ENCODE measurements around the gene DENND1B. TPM values are rescaled to one million over a fixed set of nuclear protein-coding genes. Genes with fewer than 3 reads are reported as not detected.

DENND1B gene
- total and polyA plus RNA-seq, 9 of the 15 experiments (the other 6 are each of a cell fraction or from before 2014, with no cell fraction given), result 2.1 to 12.1 (median 7.5) TPM

DNA sequence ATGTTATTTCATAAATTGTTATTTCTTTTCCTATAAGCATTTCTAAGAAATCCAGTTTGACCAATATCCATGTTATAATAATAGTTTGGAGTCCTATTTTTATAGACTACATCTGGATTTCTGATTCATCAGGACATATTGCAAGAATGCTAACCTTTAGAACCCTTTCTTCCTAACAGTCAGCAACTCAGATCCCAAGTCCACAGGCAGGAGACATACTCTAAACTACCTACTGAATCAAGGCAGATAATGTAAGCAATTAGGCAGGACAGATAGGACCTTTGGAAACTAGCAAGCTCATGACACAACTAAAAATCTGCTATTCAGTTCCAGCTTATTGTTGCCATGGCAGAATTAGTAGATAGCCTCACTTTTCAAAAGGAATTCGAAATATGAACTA lies 104.1 kb downstream of the DENND1B start:
- H2AFZ ChIP-seq (ENCODE audit: low read depth, low read length), result no peak overlapping the region
- H3K9me1 ChIP-seq (ENCODE audit: control insufficient read depth, insufficient read depth, low read length), result no peaks in the 10 kb centered on the region
- H3K27me3 ChIP-seq (ENCODE audit: control insufficient read depth in 2 of 2, insufficient read depth in 2 of 2, low read length in 2 of 2), result no peaks in the 10 kb centered on the region
- ChIA-PET POLR2A (interaction anchor here (0.6 to 1.0 kb wide), 2 partner anchors 9 to 104 kb away, joined by 4 read pairs; partner anchors contain the start of gene DENND1B), CTCF (ENCODE audit: low intra/inter-chr PET ratio) (no interaction called here)
- WGBS (ENCODE audit: insufficient coverage, low coverage, missing lambda C conversion rate), result 32% methylated on average over 1 of the region's 1 CpG
- FAIRE-seq (peak; percentile 51), DNase-seq (ENCODE audit: extremely low read depth in 1 of 4, low spot score in 3 of 4) (peak in 1 of 4 experiments; percentile 18), ATAC-seq (peak; percentile 61)
- no peak overlapping the region for H3K4me3 ChIP-seq
- no peaks in the 10 kb centered on the region for H3K4me1 ChIP-seq (replicated peaks in 1 of 2; ENCODE audit: control insufficient read depth in 2 of 2, insufficient read depth in 2 of 2, low read length in 2 of 2)
- 0 out of 3 replicates have a peak, but pooled peaks cover 3% of the 10 kb centered on the region for H3K79me2 ChIP-seq (ENCODE audit: control insufficient read depth, insufficient read depth, low read length)
- no peaks in the 10 kb centered on the region for H4K20me1 ChIP-seq (replicated peaks; ENCODE audit: control insufficient read depth, insufficient read depth, low read length)
- H3K4me2 ChIP-seq (ENCODE audit: insufficient read depth, low read length), result no peak overlapping the region
- H3K36me3 ChIP-seq (ENCODE audit: control insufficient read depth, insufficient read depth, low read length), result no peaks in the 10 kb centered on the region
- in situ Hi-C loops (cut with MboI), result no loop called here
- H3K9ac ChIP-seq (ENCODE audit: insufficient read depth in 1 of 2, low read depth in 2 of 2, low read length in 2 of 2), result no peak overlapping the region
- TF ChIP-seq, protein P1, sequence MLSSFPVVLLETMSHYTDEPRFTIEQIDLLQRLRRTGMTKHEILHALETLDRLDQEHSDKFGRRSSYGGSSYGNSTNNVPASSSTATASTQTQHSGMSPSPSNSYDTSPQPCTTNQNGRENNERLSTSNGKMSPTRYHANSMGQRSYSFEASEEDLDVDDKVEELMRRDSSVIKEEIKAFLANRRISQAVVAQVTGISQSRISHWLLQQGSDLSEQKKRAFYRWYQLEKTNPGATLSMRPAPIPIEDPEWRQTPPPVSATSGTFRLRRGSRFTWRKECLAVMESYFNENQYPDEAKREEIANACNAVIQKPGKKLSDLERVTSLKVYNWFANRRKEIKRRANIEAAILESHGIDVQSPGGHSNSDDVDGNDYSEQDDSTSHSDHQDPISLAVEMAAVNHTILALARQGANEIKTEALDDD (IDR thresholded peaks at IDR 0.05), result peak; percentile 60; the same call in 1 of the 2 replicates
- TF ChIP-seq SREBF1 (IDR thresholded peaks at IDR 0.05; ENCODE audit: borderline replicate concordance, low read depth, low read length), result no peak
- BruUV-seq (replicated peaks), result no TSS peak
- intact Hi-C loops (cut with micrococcal nuclease), result loop anchor here (10.0 kb wide), 1 partner anchor 494 kb away; no protein-coding TSS in a partner anchor
- H3K9me3 ChIP-seq (replicated peaks; ENCODE audit: control insufficient read depth, insufficient read depth, low read depth, low read length), result no peaks in the 10 kb centered on the region
- peak overlapping the region; percentile 15; the same call in 1 of the 3 replicates for H3K27ac ChIP-seq (ENCODE audit: extremely low read depth, low read depth, low read length)

DNA sequence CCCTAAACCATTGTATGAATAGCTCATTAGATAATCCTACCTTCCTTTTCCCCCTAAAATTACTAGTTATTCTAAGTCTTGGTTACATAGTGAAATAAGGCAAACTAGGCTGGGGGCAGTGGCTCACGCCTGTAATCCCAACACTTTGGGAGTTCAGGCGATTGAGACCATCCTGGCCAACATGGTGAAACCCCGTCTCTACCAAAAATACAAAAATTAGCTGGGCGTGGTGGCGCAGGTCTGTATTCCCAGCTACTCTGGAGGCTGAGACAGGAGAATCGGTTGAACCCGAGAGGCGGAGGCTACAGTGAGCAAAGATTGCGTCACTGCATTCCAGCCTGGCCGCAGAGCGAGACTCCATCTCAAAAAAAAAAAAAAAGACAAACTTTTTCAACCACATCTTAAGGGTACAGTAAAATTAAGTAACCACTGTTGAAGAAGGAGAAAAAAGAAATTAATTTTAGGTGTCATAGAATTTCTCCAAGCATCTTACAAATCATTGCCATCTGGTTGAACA lies 108.5 kb downstream of the DENND1B start:
- no peaks in the 10 kb centered on the region for H3K27me3 ChIP-seq (ENCODE audit: control insufficient read depth in 2 of 2, insufficient read depth in 2 of 2, low read length in 2 of 2)
- no peak overlapping the region for H3K9ac ChIP-seq (ENCODE audit: insufficient read depth in 1 of 2, low read depth in 2 of 2, low read length in 2 of 2)
- H3K4me3 ChIP-seq, result no peak overlapping the region
- H3K4me1 ChIP-seq (replicated peaks in 1 of 2; ENCODE audit: control insufficient read depth in 2 of 2, insufficient read depth in 2 of 2, low read length in 2 of 2), result no peaks in the 10 kb centered on the region
- no peak for DNase-seq (ENCODE audit: extremely low read depth in 1 of 4, low spot score in 3 of 4)
- H3K4me2 ChIP-seq (ENCODE audit: insufficient read depth, low read length), result no peak overlapping the region
- in situ Hi-C loops (cut with MboI) (no loop called here), intact Hi-C loops (cut with micrococcal nuclease) (no loop called here)
- H3K9me1 ChIP-seq (ENCODE audit: control insufficient read depth, insufficient read depth, low read length), result no peaks in the 10 kb centered on the region
- no peaks in the 10 kb centered on the region for H3K79me2 ChIP-seq (ENCODE audit: control insufficient read depth, insufficient read depth, low read length)
- 93% methylated on average over 10 of the region's 11 CpGs for WGBS (ENCODE audit: insufficient coverage, low coverage, missing lambda C conversion rate)
- no peaks in the 10 kb centered on the region for H4K20me1 ChIP-seq (replicated peaks; ENCODE audit: control insufficient read depth, insufficient read depth, low read length)
- POLR2A ChIA-PET, result interaction anchor here (1.4 to 1.9 kb wide), 2 partner anchors 9 to 10 kb away, joined by 4 to 7 read pairs; no protein-coding TSS in a partner anchor
- no peak overlapping the region for H3K27ac ChIP-seq (ENCODE audit: extremely low read depth, low read depth, low read length)
- no TSS peak for BruUV-seq (replicated peaks)
- H3K9me3 ChIP-seq (replicated peaks; ENCODE audit: control insufficient read depth, insufficient read depth, low read depth, low read length), result no peaks in the 10 kb centered on the region
- no peak for ATAC-seq
- H2AFZ ChIP-seq (ENCODE audit: low read depth, low read length), result no peak overlapping the region
- no peaks in the 10 kb centered on the region for H3K36me3 ChIP-seq (ENCODE audit: control insufficient read depth, insufficient read depth, low read length)
- CTCF ChIA-PET (ENCODE audit: low intra/inter-chr PET ratio), result no interaction called here
- no peak for FAIRE-seq
- TF ChIP-seq, protein P2, sequence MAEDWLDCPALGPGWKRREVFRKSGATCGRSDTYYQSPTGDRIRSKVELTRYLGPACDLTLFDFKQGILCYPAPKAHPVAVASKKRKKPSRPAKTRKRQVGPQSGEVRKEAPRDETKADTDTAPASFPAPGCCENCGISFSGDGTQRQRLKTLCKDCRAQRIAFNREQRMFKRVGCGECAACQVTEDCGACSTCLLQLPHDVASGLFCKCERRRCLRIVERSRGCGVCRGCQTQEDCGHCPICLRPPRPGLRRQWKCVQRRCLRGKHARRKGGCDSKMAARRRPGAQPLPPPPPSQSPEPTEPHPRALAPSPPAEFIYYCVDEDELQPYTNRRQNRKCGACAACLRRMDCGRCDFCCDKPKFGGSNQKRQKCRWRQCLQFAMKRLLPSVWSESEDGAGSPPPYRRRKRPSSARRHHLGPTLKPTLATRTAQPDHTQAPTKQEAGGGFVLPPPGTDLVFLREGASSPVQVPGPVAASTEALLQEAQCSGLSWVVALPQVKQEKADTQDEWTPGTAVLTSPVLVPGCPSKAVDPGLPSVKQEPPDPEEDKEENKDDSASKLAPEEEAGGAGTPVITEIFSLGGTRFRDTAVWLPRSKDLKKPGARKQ (CRISPR knock-in tag; IDR thresholded peaks at IDR 0.05), result no peak
- TF ChIP-seq, protein P3, sequence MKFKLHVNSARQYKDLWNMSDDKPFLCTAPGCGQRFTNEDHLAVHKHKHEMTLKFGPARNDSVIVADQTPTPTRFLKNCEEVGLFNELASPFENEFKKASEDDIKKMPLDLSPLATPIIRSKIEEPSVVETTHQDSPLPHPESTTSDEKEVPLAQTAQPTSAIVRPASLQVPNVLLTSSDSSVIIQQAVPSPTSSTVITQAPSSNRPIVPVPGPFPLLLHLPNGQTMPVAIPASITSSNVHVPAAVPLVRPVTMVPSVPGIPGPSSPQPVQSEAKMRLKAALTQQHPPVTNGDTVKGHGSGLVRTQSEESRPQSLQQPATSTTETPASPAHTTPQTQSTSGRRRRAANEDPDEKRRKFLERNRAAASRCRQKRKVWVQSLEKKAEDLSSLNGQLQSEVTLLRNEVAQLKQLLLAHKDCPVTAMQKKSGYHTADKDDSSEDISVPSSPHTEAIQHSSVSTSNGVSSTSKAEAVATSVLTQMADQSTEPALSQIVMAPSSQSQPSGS (CRISPR knock-in tag; IDR thresholded peaks at IDR 0.05), result no peak
- TF ChIP-seq, protein P4, sequence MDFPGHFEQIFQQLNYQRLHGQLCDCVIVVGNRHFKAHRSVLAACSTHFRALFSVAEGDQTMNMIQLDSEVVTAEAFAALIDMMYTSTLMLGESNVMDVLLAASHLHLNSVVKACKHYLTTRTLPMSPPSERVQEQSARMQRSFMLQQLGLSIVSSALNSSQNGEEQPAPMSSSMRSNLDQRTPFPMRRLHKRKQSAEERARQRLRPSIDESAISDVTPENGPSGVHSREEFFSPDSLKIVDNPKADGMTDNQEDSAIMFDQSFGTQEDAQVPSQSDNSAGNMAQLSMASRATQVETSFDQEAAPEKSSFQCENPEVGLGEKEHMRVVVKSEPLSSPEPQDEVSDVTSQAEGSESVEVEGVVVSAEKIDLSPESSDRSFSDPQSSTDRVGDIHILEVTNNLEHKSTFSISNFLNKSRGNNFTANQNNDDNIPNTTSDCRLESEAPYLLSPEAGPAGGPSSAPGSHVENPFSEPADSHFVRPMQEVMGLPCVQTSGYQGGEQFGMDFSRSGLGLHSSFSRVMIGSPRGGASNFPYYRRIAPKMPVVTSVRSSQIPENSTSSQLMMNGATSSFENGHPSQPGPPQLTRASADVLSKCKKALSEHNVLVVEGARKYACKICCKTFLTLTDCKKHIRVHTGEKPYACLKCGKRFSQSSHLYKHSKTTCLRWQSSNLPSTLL (IDR thresholded peaks at IDR 0.05), result no peak
- TF ChIP-seq, protein P5, sequence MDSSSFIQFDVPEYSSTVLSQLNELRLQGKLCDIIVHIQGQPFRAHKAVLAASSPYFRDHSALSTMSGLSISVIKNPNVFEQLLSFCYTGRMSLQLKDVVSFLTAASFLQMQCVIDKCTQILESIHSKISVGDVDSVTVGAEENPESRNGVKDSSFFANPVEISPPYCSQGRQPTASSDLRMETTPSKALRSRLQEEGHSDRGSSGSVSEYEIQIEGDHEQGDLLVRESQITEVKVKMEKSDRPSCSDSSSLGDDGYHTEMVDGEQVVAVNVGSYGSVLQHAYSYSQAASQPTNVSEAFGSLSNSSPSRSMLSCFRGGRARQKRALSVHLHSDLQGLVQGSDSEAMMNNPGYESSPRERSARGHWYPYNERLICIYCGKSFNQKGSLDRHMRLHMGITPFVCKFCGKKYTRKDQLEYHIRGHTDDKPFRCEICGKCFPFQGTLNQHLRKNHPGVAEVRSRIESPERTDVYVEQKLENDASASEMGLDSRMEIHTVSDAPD (CRISPR knock-in tag; IDR thresholded peaks at IDR 0.05), result no peak
